Measurements from ENCODE around the gene ITGB5.

DNA sequence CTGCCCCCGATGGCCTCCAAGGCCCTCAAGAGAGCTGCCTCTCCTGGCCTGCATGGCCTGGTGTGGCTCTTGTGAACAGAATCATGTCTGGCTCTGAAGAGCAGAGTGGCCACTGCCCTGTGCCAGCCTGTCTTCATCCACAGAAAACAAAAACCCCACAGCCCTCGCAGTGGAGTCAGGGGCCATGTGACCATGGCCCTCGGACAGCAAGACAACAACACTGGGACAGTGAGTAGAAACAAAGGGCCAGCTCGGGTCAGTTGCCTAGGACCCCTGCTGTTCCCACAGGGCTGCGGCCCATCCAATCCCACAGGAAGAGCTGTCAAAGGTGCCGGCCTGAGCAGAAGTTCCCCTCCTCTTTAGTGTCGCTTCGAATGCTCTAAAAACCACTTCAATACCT is 84.5 kb downstream of the ITGB5 start:
- TF ChIP-seq POLR2A (IDR thresholded peaks at IDR 0.05) (no peak), EP300 (IDR thresholded peaks at IDR 0.05) (no peak)
- TF ChIP-seq, protein P1, sequence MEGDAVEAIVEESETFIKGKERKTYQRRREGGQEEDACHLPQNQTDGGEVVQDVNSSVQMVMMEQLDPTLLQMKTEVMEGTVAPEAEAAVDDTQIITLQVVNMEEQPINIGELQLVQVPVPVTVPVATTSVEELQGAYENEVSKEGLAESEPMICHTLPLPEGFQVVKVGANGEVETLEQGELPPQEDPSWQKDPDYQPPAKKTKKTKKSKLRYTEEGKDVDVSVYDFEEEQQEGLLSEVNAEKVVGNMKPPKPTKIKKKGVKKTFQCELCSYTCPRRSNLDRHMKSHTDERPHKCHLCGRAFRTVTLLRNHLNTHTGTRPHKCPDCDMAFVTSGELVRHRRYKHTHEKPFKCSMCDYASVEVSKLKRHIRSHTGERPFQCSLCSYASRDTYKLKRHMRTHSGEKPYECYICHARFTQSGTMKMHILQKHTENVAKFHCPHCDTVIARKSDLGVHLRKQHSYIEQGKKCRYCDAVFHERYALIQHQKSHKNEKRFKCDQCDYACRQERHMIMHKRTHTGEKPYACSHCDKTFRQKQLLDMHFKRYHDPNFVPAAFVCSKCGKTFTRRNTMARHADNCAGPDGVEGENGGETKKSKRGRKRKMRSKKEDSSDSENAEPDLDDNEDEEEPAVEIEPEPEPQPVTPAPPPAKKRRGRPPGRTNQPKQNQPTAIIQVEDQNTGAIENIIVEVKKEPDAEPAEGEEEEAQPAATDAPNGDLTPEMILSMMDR (IDR thresholded peaks at IDR 0.05): no peak
